ENCODE data around the gene SPATA3. TPM values are rescaled to one million over a fixed set of nuclear protein-coding genes. Genes with fewer than 3 reads are reported as not detected.

SPATA3 gene
- total and polyA plus RNA-seq, 4 donors: not detected

- Histone ChIP-seq H3K27me3 (ENCODE audit: control insufficient read depth in 4 of 4, insufficient read depth in 4 of 4, low read length in 3 of 4) (no peaks in the 10 kb centered on the region), H3K4me1 (ENCODE audit: control insufficient read depth in 4 of 4, insufficient read depth in 4 of 4, low read length in 3 of 4) (peaks cover 22 to 66% (median 60%) of the 10 kb centered on the region in 4 donors), H3K9ac (ENCODE audit: low read depth in 1 of 2, low read length in 2 of 2) (no peak overlapping the region), H3K9me3 (ENCODE audit: control insufficient read depth in 4 of 4, low read length in 3 of 4) (no peaks in the 10 kb centered on the region), H3K4me3 (ENCODE audit: low read depth in 1 of 3, low read length in 3 of 3) (no peak overlapping the region), H3K27ac (ENCODE audit: low read depth in 1 of 2, low read length in 2 of 2) (peak overlapping the region; percentile 29 to 61), H3K36me3 (ENCODE audit: control insufficient read depth in 4 of 4, insufficient read depth in 3 of 4, low read depth in 1 of 4, low read length in 3 of 4) (peaks cover 3 to 17% (median 10%) of the 10 kb centered on the region in 4 donors)
- whole genome bisulfite sequencing: 35% methylated on average over 8 of the region's 8 CpGs
- TF ChIP-seq MAX (IDR thresholded peaks at IDR 0.05) (no peak), RXRA (IDR thresholded peaks at IDR 0.05) (peak in 1 of 2 donors; percentile 14)
- no peak for DNase-seq (ENCODE audit: low spot score)
These were observed 51.5 kb downstream of the SPATA3 start for GRCh38 chr2:231047274-231047922.

GRCh38 chr2:231047923-231048915, 52.3 kb downstream of the SPATA3 start:
- WGBS: 34% methylated on average over 10 of the region's 10 CpGs
- no peak overlapping the region for H3K4me3 ChIP-seq (ENCODE audit: low read depth in 1 of 3, low read length in 3 of 3)
- no peak for DNase-seq (ENCODE audit: low spot score)
- peaks cover 22 to 71% (median 67%) of the 10 kb centered on the region in 4 donors for H3K4me1 ChIP-seq (ENCODE audit: control insufficient read depth in 4 of 4, insufficient read depth in 4 of 4, low read length in 3 of 4)
- TF ChIP-seq SP1 (IDR thresholded peaks at IDR 0.05) (no peak), RXRA (IDR thresholded peaks at IDR 0.05) (no peak), GABPA (IDR thresholded peaks at IDR 0.05 in 1 of 2, conservative IDR thresholded peaks at IDR 0.05 in 1 of 2) (no peak)
- no peaks in the 10 kb centered on the region for H3K27me3 ChIP-seq (ENCODE audit: control insufficient read depth in 4 of 4, insufficient read depth in 4 of 4, low read length in 3 of 4)
- H3K9me3 ChIP-seq (ENCODE audit: control insufficient read depth in 4 of 4, low read length in 3 of 4): no peaks in the 10 kb centered on the region
- peak overlapping the region; percentile 61 to 63 for H3K27ac ChIP-seq (ENCODE audit: low read depth in 1 of 2, low read length in 2 of 2)
- peaks cover 0 to 12% (median 7%) of the 10 kb centered on the region in 4 donors for H3K36me3 ChIP-seq (ENCODE audit: control insufficient read depth in 4 of 4, insufficient read depth in 3 of 4, low read depth in 1 of 4, low read length in 3 of 4)
- no peak overlapping the region for H3K9ac ChIP-seq (ENCODE audit: low read depth in 1 of 2, low read length in 2 of 2)

- peak overlapping the region in 2 of 3 donors; percentile 2 to 19 for H3K4me3 ChIP-seq (ENCODE audit: low read depth in 1 of 3, low read length in 3 of 3)
- peak overlapping the region; percentile 13 to 21 for H3K9ac ChIP-seq (ENCODE audit: low read depth in 1 of 2, low read length in 2 of 2)
- H3K27ac ChIP-seq (ENCODE audit: low read depth in 1 of 2, low read length in 2 of 2): peak overlapping the region; percentile 63 to 86
- no peaks in the 10 kb centered on the region for H3K9me3 ChIP-seq (ENCODE audit: control insufficient read depth in 4 of 4, low read length in 3 of 4)
- TF ChIP-seq MAX (IDR thresholded peaks at IDR 0.05) (no peak), SP1 (IDR thresholded peaks at IDR 0.05) (no peak), ZBTB33 (IDR thresholded peaks at IDR 0.05) (no peak), HNF4G (IDR thresholded peaks at IDR 0.05) (no peak), HNF4A (conservative IDR thresholded peaks at IDR 0.05) (no peak), GABPA (IDR thresholded peaks at IDR 0.05 in 1 of 2, conservative IDR thresholded peaks at IDR 0.05 in 1 of 2) (no peak), FOXA2 (IDR thresholded peaks at IDR 0.05) (no peak), NR2F2 (IDR thresholded peaks at IDR 0.05) (no peak), CTCF (IDR thresholded peaks at IDR 0.05; ENCODE audit: low read depth, low read length, missing input control) (no peak), RAD21 (IDR thresholded peaks at IDR 0.05) (no peak), JUND (IDR thresholded peaks at IDR 0.05) (no peak), FOXA1 (IDR thresholded peaks at IDR 0.05) (no peak), RXRA (IDR thresholded peaks at IDR 0.05) (no peak), YY1 (IDR thresholded peaks at IDR 0.05) (no peak)
- TF ChIP-seq, protein P1, sequence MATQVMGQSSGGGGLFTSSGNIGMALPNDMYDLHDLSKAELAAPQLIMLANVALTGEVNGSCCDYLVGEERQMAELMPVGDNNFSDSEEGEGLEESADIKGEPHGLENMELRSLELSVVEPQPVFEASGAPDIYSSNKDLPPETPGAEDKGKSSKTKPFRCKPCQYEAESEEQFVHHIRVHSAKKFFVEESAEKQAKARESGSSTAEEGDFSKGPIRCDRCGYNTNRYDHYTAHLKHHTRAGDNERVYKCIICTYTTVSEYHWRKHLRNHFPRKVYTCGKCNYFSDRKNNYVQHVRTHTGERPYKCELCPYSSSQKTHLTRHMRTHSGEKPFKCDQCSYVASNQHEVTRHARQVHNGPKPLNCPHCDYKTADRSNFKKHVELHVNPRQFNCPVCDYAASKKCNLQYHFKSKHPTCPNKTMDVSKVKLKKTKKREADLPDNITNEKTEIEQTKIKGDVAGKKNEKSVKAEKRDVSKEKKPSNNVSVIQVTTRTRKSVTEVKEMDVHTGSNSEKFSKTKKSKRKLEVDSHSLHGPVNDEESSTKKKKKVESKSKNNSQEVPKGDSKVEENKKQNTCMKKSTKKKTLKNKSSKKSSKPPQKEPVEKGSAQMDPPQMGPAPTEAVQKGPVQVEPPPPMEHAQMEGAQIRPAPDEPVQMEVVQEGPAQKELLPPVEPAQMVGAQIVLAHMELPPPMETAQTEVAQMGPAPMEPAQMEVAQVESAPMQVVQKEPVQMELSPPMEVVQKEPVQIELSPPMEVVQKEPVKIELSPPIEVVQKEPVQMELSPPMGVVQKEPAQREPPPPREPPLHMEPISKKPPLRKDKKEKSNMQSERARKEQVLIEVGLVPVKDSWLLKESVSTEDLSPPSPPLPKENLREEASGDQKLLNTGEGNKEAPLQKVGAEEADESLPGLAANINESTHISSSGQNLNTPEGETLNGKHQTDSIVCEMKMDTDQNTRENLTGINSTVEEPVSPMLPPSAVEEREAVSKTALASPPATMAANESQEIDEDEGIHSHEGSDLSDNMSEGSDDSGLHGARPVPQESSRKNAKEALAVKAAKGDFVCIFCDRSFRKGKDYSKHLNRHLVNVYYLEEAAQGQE (IDR thresholded peaks at IDR 0.05): no peak
- peaks cover 0 to 7% (median 5%) of the 10 kb centered on the region in 4 donors for H3K36me3 ChIP-seq (ENCODE audit: control insufficient read depth in 4 of 4, insufficient read depth in 3 of 4, low read depth in 1 of 4, low read length in 3 of 4)
- H3K27me3 ChIP-seq (ENCODE audit: control insufficient read depth in 4 of 4, insufficient read depth in 4 of 4, low read length in 3 of 4): no peaks in the 10 kb centered on the region
- no peak for DNase-seq (ENCODE audit: low spot score)
- peaks cover 22 to 77% (median 72%) of the 10 kb centered on the region in 4 donors for H3K4me1 ChIP-seq (ENCODE audit: control insufficient read depth in 4 of 4, insufficient read depth in 4 of 4, low read length in 3 of 4)
- WGBS: 61% methylated on average over 12 of the region's 12 CpGs
These were observed 53.5 kb downstream of the SPATA3 start for GRCh38 chr2:231049286-231050017.

Data from liver (tissue), 9 donors.